NCI-H82 treated with DMSO at 0.1 percent for 48 hours (cell line): ENCODE data around the gene TBC1D10B.
A peak's percentile ranks its signal among the peaks of the same experiment; 100 is the strongest.

Experiments used
- DNase-seq: peaks from one replicate; lab custom pipeline; 2025; ENCODE audit not compliant: unreplicated experiment; lab: John Stamatoyannopoulos, UW

The TBC1D10B gene, protein sequence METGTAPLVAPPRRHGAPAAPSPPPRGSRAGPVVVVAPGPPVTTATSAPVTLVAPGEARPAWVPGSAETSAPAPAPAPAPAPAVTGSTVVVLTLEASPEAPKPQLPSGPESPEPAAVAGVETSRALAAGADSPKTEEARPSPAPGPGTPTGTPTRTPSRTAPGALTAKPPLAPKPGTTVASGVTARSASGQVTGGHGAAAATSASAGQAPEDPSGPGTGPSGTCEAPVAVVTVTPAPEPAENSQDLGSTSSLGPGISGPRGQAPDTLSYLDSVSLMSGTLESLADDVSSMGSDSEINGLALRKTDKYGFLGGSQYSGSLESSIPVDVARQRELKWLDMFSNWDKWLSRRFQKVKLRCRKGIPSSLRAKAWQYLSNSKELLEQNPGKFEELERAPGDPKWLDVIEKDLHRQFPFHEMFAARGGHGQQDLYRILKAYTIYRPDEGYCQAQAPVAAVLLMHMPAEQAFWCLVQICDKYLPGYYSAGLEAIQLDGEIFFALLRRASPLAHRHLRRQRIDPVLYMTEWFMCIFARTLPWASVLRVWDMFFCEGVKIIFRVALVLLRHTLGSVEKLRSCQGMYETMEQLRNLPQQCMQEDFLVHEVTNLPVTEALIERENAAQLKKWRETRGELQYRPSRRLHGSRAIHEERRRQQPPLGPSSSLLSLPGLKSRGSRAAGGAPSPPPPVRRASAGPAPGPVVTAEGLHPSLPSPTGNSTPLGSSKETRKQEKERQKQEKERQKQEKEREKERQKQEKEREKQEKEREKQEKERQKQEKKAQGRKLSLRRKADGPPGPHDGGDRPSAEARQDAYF

DNA sequence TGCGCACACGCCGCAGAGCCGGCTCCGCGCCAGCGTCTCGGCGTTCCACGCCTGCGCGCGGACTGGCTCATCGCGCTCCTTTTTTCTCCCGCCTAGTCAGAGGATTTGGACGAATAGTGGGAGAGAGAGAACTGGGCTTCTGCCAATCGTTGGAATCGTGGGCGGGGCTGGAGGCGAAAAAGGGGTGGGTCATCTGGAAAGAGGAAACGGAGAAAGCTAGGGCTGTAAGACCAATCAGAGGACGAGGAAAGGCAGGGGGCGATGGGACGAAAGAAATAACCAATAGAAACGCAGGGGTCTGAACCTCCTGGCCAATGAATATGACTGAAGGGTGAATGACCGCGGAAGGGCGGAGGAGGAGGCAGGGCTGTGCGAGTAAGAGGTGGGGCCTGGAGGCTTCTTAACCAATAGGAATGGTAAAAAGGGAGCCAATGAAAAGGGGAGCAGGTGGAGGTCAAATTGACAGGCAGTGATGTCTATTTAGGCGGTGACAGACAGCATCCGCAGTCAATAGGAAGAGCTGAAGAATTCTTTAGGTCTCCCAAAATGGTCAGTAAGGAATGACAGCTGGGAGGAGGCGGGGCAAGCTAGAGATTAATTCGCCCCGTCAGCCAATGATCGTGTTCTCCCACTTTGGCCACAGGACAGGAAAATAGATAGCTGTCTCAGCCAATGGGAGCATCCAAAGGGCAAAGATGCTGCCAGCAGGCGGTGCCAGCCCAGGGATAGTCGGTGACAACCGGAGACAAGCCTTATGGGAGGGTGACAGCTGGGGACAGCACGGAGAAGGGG lies at the start of gene TBC1D10B:
TSS of gene TBC1D10B (minus strand) at position 39 of the 792 bp plus-strand sequence. CDS start 311 bp downstream, outside the sequence.
- DNase-seq = peak; percentile 100

DNA sequence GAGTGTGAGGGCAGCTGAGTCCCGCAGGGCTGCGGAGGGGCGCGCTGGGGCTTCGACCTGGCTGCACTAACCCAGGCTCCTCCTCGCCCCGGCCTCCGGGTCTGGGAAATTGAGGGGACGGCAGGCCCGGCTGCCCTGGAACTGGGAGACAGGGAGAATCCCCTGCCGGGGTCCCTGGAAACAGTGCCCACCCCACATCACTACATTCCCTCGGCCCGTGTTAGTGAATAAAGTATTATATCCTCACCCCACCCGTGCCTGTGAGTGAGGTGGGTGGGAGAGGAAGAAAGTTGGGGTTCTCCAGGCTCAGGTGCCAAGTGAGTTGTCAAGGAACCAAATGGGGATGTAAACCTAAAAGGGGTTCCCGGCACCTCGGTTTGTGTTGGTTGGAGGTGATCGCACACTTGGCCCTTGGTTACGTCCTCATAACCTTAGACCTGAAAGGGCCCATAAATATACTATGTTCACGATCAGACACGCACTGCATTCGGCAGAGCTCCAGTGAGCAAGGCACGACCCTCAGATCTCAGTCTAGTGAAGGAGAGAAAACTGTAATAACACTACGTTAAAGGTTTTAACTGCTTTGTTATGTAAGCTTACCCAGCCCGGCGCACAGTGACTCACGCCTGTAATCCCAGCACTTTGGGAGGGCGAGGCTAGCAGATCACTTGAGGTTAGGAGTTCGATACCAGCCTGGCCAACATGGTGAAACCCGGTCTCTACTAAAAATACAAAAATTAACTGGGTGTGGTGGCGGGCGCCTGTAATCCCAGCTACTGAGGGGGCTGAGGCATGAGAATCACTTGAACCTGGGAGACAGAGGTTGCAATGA lies 48.3 kb upstream of the TBC1D10B start:
- DNase-seq = no peak

DNA sequence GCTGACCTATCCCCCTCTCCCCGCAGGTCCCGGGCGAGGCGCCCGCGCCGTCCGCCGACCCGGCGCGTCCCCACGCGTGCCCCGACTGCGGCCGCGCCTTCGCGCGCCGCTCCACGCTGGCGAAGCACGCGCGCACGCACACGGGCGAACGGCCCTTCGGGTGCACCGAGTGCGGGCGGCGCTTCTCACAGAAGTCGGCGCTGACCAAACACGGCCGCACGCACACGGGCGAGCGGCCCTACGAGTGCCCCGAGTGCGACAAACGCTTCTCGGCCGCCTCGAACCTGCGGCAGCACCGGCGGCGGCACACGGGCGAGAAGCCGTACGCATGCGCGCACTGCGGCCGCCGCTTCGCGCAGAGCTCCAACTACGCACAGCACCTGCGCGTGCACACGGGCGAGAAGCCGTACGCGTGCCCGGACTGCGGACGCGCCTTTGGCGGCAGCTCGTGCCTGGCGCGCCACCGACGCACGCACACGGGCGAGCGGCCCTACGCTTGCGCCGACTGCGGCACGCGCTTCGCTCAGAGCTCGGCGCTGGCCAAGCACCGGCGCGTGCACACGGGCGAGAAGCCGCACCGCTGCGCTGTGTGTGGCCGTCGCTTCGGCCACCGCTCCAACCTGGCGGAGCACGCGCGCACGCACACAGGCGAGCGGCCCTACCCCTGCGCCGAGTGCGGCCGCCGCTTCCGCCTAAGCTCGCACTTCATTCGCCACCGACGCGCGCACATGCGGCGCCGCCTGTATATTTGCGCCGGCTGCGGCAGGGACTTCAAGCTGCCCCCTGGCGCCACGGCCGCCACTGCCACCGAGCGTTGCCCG lies 47.4 kb upstream of the TBC1D10B start:
- DNase-seq = no peak

DNA sequence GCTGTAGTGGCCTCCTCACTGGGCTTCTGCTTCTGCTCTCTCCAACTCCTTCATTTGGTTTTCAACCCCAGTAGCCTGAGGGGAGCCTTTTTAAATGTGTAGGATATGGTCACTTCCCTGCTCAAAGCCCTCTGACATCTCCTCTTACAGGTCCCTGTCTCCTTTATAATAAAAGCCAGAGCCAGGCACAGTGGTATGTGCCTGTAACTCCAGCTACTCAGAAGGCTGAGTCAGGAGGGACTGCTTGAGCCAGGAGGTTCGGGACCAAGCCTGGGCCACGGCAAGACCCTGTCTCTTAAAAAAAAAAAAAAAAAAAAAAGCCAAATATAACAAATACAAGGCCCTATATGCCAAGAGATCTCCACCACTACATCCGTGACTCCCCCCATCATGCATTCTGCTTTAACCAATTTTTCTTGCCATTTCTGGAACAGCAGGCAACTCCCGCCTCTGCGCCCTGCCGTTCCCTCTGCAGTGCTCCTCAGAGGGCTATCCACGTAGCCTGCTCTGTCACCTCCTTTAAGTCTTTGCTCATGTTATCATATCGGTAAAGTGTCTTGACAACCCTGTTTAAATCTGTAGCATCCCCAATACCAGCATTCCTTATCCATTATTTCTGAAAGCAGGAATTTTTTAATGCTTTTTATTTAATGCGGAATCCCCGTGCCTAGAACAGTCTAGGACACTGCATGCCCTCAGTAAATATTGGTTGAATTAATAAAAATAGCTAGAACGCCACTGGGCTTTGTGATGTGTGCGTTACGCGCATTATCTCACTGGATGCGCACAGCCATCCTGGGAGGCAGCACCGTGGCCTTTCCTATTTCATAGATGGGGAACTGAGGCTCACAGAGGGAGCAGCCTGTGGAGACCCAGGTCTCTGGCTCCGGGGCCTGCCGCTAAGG lies 46.6 kb upstream of the TBC1D10B start:
- no peak for DNase-seq

DNA sequence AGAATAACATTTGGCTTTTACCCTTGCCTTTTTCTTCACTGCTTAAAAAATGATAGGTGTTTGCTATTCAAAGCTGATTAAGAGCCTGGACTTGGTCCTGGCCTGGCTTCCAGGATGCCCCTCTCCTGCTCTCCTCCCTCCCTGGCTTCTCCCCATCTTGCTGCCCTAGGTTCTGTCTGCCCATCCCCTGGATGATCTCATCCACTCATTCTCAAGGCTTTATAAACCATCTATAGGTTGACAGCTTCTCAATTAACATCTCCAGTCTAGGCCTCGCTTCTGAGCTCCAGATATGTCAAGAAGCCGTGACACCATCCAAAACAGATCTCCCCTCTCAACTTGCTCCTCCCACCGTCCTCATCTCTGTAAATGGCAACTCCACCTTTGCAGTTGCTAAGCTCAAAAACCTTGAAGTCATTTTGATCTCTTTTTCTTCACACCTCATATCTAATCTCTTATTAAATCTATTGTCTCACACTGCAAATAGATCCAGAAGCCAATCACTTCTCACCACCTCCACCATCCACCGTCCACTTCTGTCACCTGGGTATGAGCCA lies 45.8 kb upstream of the TBC1D10B start:
- DNase-seq = no peak

DNA sequence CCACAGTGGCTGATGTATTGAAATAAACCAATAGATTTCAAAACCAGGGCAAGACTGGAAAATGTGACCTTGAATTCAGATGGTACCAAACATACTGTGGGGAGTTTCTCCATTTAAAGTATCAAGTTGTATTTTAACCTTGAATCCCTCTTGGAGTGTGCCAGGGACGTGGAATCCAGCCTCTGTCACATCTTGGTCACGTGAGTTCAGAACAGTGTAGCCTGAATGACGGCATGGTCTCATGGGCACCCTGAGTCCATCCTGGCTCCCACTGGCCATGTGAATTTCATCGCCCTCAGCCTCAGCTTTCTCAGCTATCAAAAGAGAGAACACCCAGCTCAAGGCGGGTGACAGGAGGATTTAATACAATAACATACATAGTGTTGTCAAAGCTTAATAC lies 43.9 kb upstream of the TBC1D10B start:
- DNase-seq = no peak

DNA sequence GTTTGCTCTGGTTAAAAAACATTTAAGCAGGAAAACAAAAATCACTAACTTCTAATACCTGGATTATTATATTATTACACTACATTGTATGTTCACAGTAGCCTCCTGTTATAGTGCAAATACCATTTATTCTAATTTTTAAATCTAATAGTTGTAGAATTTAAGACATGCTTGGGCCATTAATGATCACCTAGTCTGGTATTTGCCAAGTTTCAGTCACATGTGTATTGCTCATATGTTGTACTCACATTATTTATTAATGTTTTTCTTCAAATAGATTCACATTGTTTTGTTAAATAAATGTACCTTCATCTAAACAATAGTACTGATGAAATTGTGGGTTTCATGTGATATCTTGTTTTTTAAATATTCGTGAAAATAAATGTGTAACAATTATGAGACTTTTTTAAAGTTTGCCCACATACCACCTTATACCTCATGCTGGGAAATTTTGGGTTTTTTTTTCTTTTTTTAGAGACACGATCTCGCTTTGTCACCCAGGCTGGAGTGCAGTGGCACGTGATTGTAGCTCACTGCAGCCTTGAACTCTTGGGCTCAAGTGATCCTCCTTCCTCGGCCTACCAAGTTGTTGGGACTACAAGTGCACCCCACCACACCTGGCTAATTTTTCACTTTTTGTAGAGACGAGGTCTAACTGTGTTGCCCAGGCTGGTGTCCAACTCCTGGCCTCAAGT lies 43.0 kb upstream of the TBC1D10B start:
- DNase-seq = no peak

DNA sequence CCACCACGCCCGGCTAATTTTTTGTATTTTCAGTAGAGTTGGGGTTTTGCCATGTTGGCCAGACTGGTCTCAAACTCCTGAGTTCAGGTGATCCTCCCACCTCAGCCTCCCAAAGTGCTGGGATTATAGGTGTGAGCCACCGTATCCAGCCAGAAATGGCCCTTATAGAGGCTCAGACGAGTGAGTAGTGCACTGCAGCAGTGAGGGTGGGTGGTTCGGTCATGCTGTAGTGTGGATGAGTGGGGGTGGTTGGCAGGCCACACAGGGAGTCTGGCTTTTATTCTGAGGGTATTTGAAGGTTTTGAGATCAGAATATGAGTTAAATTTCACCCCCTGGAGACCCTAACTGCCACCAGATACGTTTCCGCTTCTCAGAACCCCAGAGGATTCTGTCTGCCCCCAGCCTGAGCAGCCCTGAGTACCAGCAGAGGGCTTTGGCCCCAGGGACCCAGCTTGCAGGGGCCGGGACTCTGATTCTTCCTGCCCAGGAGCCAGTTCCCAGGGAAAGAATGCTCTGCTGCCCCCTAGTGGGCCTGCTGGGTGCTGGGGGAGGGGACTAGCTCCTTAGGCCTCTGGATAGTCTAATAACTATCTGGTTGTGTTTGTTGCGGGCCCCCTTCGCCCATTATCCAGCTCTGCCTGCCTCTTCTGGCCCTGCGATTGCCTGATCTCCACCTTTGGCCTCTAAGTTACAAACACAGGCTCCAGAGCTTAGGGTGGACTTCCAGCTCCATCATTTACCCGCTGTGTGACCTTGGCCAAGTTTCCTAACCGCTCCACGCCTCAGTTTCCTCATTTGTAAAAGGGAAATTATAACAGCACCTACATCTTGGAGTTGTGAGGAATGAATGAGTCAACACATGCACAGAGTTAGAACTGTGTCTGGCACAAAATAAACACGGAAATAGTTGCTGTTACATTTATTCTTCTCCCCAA lies 39.1 kb upstream of the TBC1D10B start:
- DNase-seq = peak; percentile 63

DNA sequence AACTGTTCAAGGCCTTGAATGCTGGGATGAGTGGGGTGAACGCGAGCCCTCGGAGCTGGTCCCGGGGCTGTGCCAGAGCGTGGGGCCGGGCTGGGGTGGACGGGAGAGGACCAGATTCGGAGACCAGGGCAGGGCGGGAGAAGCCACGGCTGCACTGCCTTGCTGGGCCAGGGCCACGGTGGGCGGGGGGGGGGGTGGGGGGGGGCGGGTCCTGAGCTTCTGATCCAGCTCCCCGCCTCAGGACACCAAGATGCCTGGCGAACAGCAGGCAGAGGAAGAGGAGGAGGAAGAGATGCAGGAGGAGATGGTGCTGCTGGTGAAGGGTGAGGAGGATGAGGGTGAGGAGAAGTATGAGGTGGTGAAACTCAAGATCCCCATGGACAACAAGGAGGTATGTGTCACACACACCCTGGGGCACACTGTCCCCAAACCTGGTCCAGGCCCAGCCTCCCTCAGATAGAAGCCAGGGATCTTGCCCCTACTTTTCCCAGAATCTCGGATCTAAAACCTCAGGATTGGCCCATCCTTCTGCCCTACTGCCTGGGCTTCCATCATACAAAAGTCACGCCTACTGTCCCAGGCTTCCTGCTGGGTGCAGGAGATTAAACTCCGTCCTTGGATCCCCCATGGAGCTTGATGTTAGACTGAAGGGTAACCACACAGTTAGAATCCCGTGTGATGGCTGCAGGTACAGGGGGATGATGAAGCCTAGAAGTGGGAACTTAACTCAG lies 37.7 kb upstream of the TBC1D10B start:
- no peak for DNase-seq

DNA sequence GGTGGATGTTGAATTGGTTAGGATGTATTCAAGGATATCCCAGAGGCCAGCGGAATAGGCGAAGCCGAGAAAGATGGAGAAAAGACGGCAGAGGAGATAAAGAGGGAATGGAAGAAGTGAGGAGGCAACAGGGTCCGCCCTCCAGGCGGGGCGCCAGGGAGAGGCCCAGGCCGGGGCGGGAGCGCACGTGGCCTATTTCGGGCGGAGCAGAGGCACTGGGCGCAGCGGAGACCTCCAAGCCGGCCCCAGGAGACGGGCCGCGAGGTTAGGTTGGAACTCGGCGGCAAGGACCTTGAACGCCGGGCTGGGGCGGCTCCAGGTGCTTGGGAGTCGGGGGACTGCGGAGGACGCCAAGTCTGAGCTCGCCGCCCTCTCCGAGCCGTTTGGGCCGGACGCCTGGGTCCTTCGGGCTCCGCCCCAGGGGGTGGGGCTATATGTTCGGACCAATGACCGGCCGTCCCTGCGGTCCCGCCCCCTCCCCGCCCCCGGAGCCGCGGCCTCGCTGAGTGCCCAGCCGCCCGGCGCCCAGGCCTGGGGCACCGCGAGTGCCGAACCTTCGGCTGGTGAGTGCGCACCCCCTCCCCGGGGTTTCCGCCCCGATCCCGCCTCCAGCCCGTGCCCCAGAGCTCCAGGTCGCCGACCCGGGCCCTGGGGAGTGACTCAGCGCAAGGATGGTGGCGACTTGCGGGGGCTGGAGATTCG lies 37.0 kb upstream of the TBC1D10B start, which contains the start of gene ZNF771:
TSS of gene ZNF771 (plus strand) at position 505 of the 702 bp plus-strand sequence. CDS start 448 bp downstream, outside the sequence.
- peak; percentile 45 for DNase-seq

DNA sequence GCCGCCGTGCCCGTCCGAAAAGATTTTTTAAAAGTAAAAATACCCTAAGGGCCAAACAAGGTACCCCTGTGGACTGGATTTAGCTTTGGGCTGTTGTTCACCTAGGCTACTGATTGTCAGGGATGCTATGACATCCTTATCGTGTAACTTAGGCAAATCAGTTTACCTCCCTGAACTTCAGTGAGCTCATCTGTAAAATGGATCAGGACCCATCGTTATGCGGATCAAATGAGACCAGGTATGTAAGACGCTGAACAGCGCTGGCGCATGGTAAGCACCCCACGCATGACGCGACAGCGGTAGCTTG lies 36.5 kb upstream of the TBC1D10B start:
- DNase-seq = no peak

DNA sequence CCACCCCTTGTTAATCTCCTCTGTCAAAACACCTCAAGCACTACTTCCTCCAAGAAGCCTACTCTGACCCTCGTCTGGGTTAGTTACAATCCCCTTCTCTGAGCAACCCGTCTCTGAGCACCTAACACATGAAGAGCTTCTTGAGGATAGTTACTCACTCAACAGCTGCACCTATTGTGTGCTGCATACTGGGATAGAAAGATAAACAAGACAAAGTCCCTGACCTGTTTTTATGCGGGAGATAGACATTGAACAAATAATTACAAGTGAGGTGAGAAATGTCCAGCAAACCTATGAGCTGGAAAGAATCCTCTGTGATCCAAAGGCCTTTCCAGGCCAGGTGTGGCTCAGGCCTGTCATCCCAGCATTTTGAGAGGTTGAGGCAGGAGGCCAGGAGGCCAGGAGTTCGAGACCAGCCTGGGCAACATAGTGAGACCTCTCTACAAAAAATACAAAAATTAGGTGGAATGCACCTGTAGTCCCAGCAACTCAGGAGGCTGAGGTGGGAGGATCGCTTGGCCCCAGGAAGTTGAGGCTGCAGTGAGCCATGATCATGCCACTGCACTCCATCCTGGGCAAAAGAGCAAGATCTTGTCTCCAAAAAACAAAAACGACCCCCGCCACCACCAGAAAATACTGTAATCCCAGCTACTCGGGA lies 31.6 kb upstream of the TBC1D10B start:
- no peak for DNase-seq

DNA sequence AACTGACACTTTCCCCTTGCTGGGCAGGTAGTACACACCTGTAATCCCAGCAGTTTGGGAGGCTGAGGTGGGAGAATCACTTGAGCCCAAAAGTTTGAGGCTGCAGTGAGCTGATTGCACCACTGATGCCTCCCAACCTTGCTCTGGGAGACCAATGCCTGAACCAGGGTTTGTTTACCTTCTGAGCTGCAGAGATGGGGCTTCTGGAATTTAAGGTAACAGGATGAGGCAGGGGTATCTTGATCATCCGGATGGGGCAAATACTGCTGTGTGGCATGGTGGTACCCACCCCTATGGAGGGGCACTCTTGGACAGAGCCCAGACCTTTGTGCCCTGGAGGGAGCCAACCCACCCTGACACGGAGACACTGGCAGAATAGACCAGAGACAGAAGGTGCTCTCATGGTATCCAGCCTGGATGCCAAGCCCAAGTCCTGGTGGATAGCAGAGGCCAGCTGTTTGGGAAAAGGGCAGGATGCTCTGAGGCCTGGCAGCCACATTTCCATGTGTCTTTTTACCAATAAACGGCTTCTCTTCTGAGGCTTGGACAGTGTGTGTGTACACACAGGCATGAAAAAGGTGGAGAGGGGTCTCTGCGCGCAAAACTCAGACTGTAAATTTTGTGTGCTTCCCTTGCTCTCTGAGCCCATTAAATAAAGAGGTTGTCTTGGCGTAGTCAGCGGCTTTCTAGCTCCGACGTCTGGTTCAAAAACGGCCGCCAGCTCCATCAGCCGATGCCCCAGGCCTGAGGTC lies 29.3 kb upstream of the TBC1D10B start:
- DNase-seq = no peak
